Astrocyte (in vitro differentiated cells and primary cell): ENCODE data around the gene SMCO3. TPM values are rescaled to one million over a fixed set of nuclear protein-coding genes. Genes with fewer than 3 reads are reported as not detected.
A peak's percentile ranks its signal among the peaks of the same experiment; 100 is the strongest.

Source experiments
- DNase-seq: peaks from one replicate; pipeline ENCODE4 v3.0.0-alpha.2; 2010; ENCODE audit warnings: low read depth
- FAIRE-seq: peaks from 2 replicates; lab custom pipeline; 2011; peaks lifted over from hg19 to GRCh38; lab: Jason Lieb, UNC
- H2AFZ ChIP-seq: 2 replicates; pipeline ENCODE4 v1.6.0; 2012; ENCODE audit warnings: low read depth, low read length, inconsistent platforms
- H3K27ac ChIP-seq: 2 replicates; pipeline ENCODE4 v1.5.1; 2011; ENCODE audit warnings: low read depth, low read length, inconsistent platforms
- H3K27me3 ChIP-seq: 2 replicates; pipeline ENCODE4 v1.6.0; 2011; ENCODE audit warnings: low read length, inconsistent platforms; ENCODE audit not compliant: insufficient read depth
- H3K36me3 ChIP-seq: 2 replicates; pipeline ENCODE4 v1.5.1; 2011; ENCODE audit warnings: low read length, inconsistent platforms; ENCODE audit not compliant: insufficient read depth
- H3K4me1 ChIP-seq: 2 replicates; pipeline ENCODE4 v1.5.1; 2011; ENCODE audit warnings: low read length, inconsistent platforms; ENCODE audit not compliant: insufficient read depth
- H3K4me2 ChIP-seq: 2 replicates; pipeline ENCODE4 v1.6.0; 2012; ENCODE audit warnings: low read length, inconsistent platforms
- H3K4me3 ChIP-seq: 2 replicates; pipeline ENCODE4 v1.5.1; 2011; ENCODE audit warnings: low read depth, mild to moderate bottlenecking, low read length, inconsistent platforms; ENCODE audit not compliant: insufficient read depth
- H3K79me2 ChIP-seq: 2 replicates; pipeline ENCODE4 v1.6.0; 2012; ENCODE audit warnings: mild to moderate bottlenecking, low read length, inconsistent platforms; ENCODE audit not compliant: insufficient read depth
- H3K9ac ChIP-seq: 2 replicates; pipeline ENCODE4 v1.6.0; 2012; ENCODE audit warnings: mild to moderate bottlenecking, low read length, inconsistent platforms
- H3K9me3 ChIP-seq: 2 replicates; pipeline ENCODE4 v1.5.1; 2012; ENCODE audit warnings: low read depth, mild to moderate bottlenecking, low read length, inconsistent platforms; ENCODE audit not compliant: insufficient read depth
- H4K20me1 ChIP-seq: 2 replicates; pipeline ENCODE4 v1.6.0; 2012; ENCODE audit warnings: low read length, inconsistent platforms; ENCODE audit not compliant: insufficient read depth
- H3K27ac Mint-ChIP-seq: one replicate; pipeline ENCODE4 v1.8.0; 2021; ENCODE audit warnings: mild to moderate bottlenecking, mixed read lengths; ENCODE audit not compliant: unreplicated experiment
- H3K27me3 Mint-ChIP-seq: one replicate; pipeline ENCODE4 v1.8.0; 2021; ENCODE audit warnings: low read depth, mixed read lengths; ENCODE audit not compliant: unreplicated experiment
- H3K36me3 Mint-ChIP-seq: one replicate; pipeline ENCODE4 v1.8.0; 2021; ENCODE audit warnings: low read depth, mixed read lengths; ENCODE audit not compliant: unreplicated experiment
- H3K4me1 Mint-ChIP-seq: one replicate; pipeline ENCODE4 v1.8.0; 2021; ENCODE audit warnings: low read depth, mixed read lengths; ENCODE audit not compliant: unreplicated experiment
- H3K4me3 Mint-ChIP-seq: one replicate; pipeline ENCODE4 v1.8.0; 2021; ENCODE audit warnings: mild to moderate bottlenecking, moderate library complexity, mixed read lengths; ENCODE audit not compliant: unreplicated experiment
- H3K9me3 Mint-ChIP-seq: one replicate; pipeline ENCODE4 v1.8.0; 2021; ENCODE audit warnings: mild to moderate bottlenecking, mixed read lengths; ENCODE audit not compliant: unreplicated experiment
- EZH2 ChIP-seq: IDR thresholded peaks from 2 replicates; pipeline ENCODE4 v1.6.1; 2012; ENCODE audit warnings: mild to moderate bottlenecking, low read length, inconsistent platforms; ENCODE audit not compliant: insufficient read depth
- total RNA-seq: library from RNA; stranded (reverse); gene quantifications from 2 replicates; pipeline ENCODE4 v1.2.1, GENCODE V29; 2021
- TF ChIP-seq, protein P1 (sequence below): IDR thresholded peaks from 2 replicates; pipeline ENCODE4 v1.5.1; 2011; ENCODE audit warnings: low read depth, mild to moderate bottlenecking, inconsistent platforms, low read length, moderate library complexity; ENCODE audit not compliant: insufficient read depth

The SMCO3 gene
- total RNA-seq, 1 donor from 2014 or later, result 0.57 TPM

GRCh38 chr12:14846876-14847580, 33.0 kb upstream of the SMCO3 start:
- Histone ChIP-seq H3K27me3 (no peaks in the 10 kb centered on the region), H3K4me2 (no peak overlapping the region), H3K36me3 (no peaks in the 10 kb centered on the region), H3K4me1 (peaks cover 13% of the 10 kb centered on the region), H3K79me2 (no peaks in the 10 kb centered on the region), H3K4me3 (no peak overlapping the region), H3K9ac (no peak overlapping the region), H4K20me1 (no peaks in the 10 kb centered on the region), H3K9me3 (no peaks in the 10 kb centered on the region), H3K27ac (no peak overlapping the region), H2AFZ (no peak overlapping the region)
- DNase-seq (peak; percentile 63), FAIRE-seq (no peak)
- Mint-ChIP-seq H3K9me3 (no peaks in the 10 kb centered on the region), H3K27ac (no peak overlapping the region), H3K4me3 (no peak overlapping the region), H3K27me3 (no peaks in the 10 kb centered on the region), H3K36me3 (peaks cover 1% of the 10 kb centered on the region), H3K4me1 (peaks cover 16% of the 10 kb centered on the region)
- TF ChIP-seq, protein P1, sequence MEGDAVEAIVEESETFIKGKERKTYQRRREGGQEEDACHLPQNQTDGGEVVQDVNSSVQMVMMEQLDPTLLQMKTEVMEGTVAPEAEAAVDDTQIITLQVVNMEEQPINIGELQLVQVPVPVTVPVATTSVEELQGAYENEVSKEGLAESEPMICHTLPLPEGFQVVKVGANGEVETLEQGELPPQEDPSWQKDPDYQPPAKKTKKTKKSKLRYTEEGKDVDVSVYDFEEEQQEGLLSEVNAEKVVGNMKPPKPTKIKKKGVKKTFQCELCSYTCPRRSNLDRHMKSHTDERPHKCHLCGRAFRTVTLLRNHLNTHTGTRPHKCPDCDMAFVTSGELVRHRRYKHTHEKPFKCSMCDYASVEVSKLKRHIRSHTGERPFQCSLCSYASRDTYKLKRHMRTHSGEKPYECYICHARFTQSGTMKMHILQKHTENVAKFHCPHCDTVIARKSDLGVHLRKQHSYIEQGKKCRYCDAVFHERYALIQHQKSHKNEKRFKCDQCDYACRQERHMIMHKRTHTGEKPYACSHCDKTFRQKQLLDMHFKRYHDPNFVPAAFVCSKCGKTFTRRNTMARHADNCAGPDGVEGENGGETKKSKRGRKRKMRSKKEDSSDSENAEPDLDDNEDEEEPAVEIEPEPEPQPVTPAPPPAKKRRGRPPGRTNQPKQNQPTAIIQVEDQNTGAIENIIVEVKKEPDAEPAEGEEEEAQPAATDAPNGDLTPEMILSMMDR, result no peak
- no peak for TF ChIP-seq EZH2

DNA sequence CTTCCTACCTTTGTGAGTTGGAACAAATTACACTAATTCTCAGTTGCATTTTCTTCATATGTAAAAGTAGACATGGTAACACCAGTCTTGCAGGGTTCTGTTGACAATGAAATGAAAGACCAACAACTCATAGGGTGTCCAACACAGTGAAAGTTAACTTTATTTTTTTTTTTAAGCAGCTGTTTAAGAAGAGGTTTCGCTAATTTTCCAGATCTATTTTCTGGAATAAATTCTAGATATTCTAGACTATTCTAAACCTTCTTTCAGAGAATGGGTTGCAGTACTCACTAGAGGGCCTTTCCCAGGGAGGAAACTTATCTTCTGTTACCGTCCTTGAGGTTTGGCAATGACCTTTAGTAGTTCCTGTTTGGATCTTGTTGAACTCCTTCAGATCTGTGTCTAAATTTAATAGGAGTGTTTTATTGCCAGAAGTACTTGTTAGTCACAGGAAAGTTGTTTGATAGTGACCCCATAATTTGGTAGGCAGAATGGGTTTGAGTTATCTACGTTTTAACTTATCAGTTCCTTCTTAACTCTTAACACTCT, 32.1 kb upstream of the SMCO3 start:
- peak; percentile 32 for FAIRE-seq
- Mint-ChIP-seq H3K4me1 (peaks cover 23% of the 10 kb centered on the region), H3K27ac (no peak overlapping the region)

More for the DNA sequence above, 32.1 kb upstream of the SMCO3 start:
- Histone ChIP-seq H3K27me3 (no peaks in the 10 kb centered on the region), H3K4me2 (no peak overlapping the region), H3K79me2 (no peaks in the 10 kb centered on the region), H3K4me1 (peaks cover 20% of the 10 kb centered on the region), H3K4me3 (no peak overlapping the region), H4K20me1 (no peaks in the 10 kb centered on the region), H3K27ac (no peak overlapping the region), H3K36me3 (no peaks in the 10 kb centered on the region), H3K9me3 (no peaks in the 10 kb centered on the region), H2AFZ (no peak overlapping the region), H3K9ac (no peak overlapping the region)
- Mint-ChIP-seq H3K4me3 (no peak overlapping the region), H3K36me3 (peaks cover 1% of the 10 kb centered on the region), H3K27me3 (no peaks in the 10 kb centered on the region), H3K9me3 (no peaks in the 10 kb centered on the region)
- peak; percentile 73 for DNase-seq
- no peak for TF ChIP-seq EZH2
- TF ChIP-seq, protein P1, result no peak
